ENCODE results near the gene HES5. TPM values are rescaled to one million over a fixed set of nuclear protein-coding genes. Genes with fewer than 3 reads are reported as not detected.

HES5 gene
- total and polyA plus RNA-seq, 10 of the 15 experiments (the other 5 are each of a cell fraction or from before 2014, with no cell fraction given): 0.12 to 0.15 TPM; not detected in 8

DNA sequence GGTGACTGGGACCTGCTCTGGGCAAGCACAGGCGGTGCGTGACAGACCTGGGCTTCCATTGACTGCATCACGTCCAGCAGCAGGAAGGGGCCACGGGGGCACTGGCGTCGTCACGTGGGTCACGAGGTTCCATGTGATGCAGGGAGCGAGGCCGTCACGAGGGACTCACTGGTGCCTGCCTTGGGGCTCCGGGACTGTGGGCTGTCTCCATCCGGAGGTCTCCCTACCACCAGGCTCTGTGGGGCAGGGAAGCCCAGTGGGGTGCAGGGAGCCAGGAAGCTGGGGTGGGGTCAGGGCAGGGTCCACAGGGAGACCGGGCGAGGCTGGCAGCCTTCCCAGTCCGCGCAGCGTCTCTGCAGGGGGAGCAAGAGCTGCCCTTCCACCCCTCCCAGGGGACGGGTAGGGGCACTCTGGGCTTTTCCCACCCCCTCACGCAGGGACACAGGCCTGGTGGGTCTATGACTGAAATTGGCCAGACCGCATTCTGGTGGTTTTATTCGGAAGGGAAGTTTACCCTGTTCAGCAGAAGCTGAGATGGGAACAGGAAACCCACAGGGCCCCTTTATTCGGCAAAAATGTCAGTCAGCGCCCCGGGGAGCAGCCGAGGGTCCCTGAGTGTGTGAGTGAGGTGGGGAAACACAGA lies 25.7 kb upstream of the HES5 start (continued):
- TF ChIP-seq, protein P1, sequence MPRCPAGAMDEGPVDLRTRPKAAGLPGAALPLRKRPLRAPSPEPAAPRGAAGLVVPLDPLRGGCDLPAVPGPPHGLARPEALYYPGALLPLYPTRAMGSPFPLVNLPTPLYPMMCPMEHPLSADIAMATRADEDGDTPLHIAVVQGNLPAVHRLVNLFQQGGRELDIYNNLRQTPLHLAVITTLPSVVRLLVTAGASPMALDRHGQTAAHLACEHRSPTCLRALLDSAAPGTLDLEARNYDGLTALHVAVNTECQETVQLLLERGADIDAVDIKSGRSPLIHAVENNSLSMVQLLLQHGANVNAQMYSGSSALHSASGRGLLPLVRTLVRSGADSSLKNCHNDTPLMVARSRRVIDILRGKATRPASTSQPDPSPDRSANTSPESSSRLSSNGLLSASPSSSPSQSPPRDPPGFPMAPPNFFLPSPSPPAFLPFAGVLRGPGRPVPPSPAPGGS (IDR thresholded peaks at IDR 0.05; ENCODE audit: borderline replicate concordance, insufficient read depth, low read depth, low read length, poor library complexity, severe bottlenecking): peak; percentile 43
- TF ChIP-seq BACH1 (IDR thresholded peaks at IDR 0.05; ENCODE audit: borderline replicate concordance) (0 out of 2 replicates have a peak, but pooled peaks have one; percentile 71), MYC (IDR thresholded peaks at IDR 0.05; ENCODE audit: insufficient read depth, insufficient read length, insufficient replicate concordance, low read length, severe bottlenecking) (peak; percentile 40), ZZZ3 (IDR thresholded peaks at IDR 0.05; ENCODE audit: control insufficient read depth, insufficient read length, low read depth) (no peak), EED (IDR thresholded peaks at IDR 0.05; ENCODE audit: low read depth) (peak; percentile 84), NFIC (IDR thresholded peaks at IDR 0.05; ENCODE audit: low read depth, low read length) (peak; percentile 48; the same call in 1 of the 2 replicates), NR2F1 (conservative IDR thresholded peaks at IDR 0.05) (peak; percentile 83), RELA (IDR thresholded peaks at IDR 0.05; ENCODE audit: borderline replicate concordance, partially characterized antibody) (peak; percentile 63), RUNX3 (IDR thresholded peaks at IDR 0.05; ENCODE audit: low read length) (peak; percentile 95), SMARCA5 (IDR thresholded peaks at IDR 0.05) (peak; percentile 9; the same call in 1 of the 2 replicates), FOXM1 (IDR thresholded peaks at IDR 0.05; ENCODE audit: low read depth, low read length) (peak; percentile 66; the same call in 1 of the 2 replicates), MTA2 (IDR thresholded peaks at IDR 0.05; ENCODE audit: low read depth) (peak; percentile 46; the same call in 1 of the 2 replicates), ETV6 (conservative IDR thresholded peaks at IDR 0.05 in 1 of 2, IDR thresholded peaks at IDR 0.05 in 1 of 2; ENCODE audit: borderline replicate concordance in 1 of 2, low read depth in 1 of 2) (peak in 1 of 2 experiments; percentile 74; a peak in 1 of 4 replicates), CHD2 (IDR thresholded peaks at IDR 0.05; ENCODE audit: borderline replicate concordance, low read depth, low read length) (peak; percentile 79; the same call in 1 of the 2 replicates), HDGF (IDR thresholded peaks at IDR 0.05) (no peak), BCL11A (IDR thresholded peaks at IDR 0.05; ENCODE audit: low read depth, low read length) (peak; percentile 64; the same call in 1 of the 2 replicates), EP300 (IDR thresholded peaks at IDR 0.05; ENCODE audit: borderline replicate concordance in 1 of 2, control insufficient read depth in 1 of 2, low read depth in 2 of 2, low read length in 2 of 2) (peak; percentile 64 to 72; a peak in 3 of 4 replicates), IRF4 (IDR thresholded peaks at IDR 0.05; ENCODE audit: low read depth, low read length) (peak; percentile 41; the same call in 1 of the 2 replicates)
- TF ChIP-seq, protein P2, sequence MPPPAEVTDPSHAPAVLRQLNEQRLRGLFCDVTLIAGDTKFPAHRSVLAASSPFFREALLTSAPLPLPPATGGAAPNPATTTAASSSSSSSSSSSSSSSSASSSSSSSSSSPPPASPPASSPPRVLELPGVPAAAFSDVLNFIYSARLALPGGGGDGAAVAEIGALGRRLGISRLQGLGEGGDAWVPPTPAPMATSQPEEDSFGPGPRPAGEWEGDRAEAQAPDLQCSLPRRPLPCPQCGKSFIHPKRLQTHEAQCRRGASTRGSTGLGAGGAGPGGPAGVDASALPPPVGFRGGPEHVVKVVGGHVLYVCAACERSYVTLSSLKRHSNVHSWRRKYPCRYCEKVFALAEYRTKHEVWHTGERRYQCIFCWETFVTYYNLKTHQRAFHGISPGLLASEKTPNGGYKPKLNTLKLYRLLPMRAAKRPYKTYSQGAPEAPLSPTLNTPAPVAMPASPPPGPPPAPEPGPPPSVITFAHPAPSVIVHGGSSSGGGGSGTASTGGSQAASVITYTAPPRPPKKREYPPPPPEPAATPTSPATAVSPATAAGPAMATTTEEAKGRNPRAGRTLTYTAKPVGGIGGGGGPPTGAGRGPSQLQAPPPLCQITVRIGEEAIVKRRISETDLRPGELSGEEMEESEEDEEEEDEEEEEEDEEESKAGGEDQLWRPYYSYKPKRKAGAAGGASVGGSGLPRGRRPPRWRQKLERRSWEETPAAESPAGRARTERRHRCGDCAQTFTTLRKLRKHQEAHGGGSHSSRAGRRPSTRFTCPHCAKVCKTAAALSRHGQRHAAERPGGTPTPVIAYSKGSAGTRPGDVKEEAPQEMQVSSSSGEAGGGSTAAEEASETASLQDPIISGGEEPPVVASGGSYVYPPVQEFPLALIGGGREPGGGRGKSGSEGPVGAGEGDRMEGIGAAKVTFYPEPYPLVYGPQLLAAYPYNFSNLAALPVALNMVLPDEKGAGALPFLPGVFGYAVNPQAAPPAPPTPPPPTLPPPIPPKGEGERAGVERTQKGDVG (CRISPR knock-in tag; IDR thresholded peaks at IDR 0.05): no peak
- TF ChIP-seq, protein P3, sequence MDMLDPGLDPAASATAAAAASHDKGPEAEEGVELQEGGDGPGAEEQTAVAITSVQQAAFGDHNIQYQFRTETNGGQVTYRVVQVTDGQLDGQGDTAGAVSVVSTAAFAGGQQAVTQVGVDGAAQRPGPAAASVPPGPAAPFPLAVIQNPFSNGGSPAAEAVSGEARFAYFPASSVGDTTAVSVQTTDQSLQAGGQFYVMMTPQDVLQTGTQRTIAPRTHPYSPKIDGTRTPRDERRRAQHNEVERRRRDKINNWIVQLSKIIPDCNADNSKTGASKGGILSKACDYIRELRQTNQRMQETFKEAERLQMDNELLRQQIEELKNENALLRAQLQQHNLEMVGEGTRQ (IDR thresholded peaks at IDR 0.05; ENCODE audit: borderline replicate concordance, low read depth, low read length): peak; percentile 93
- TF ChIP-seq, protein P4, sequence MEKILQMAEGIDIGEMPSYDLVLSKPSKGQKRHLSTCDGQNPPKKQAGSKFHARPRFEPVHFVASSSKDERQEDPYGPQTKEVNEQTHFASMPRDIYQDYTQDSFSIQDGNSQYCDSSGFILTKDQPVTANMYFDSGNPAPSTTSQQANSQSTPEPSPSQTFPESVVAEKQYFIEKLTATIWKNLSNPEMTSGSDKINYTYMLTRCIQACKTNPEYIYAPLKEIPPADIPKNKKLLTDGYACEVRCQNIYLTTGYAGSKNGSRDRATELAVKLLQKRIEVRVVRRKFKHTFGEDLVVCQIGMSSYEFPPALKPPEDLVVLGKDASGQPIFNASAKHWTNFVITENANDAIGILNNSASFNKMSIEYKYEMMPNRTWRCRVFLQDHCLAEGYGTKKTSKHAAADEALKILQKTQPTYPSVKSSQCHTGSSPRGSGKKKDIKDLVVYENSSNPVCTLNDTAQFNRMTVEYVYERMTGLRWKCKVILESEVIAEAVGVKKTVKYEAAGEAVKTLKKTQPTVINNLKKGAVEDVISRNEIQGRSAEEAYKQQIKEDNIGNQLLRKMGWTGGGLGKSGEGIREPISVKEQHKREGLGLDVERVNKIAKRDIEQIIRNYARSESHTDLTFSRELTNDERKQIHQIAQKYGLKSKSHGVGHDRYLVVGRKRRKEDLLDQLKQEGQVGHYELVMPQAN (conservative IDR thresholded peaks at IDR 0.05): peak; percentile 39
